GM18499 (cell line): ENCODE results near the gene PTPN14.

Experiments used
- ATAC-seq: cut with Tn5 transposase; IDR thresholded peaks from one replicate; pipeline ENCODE4 v1.9.1; 2021; ENCODE audit warnings: moderate number of reproducible peaks; ENCODE audit not compliant: insufficient read depth, unreplicated experiment

The PTPN14 gene

DNA sequence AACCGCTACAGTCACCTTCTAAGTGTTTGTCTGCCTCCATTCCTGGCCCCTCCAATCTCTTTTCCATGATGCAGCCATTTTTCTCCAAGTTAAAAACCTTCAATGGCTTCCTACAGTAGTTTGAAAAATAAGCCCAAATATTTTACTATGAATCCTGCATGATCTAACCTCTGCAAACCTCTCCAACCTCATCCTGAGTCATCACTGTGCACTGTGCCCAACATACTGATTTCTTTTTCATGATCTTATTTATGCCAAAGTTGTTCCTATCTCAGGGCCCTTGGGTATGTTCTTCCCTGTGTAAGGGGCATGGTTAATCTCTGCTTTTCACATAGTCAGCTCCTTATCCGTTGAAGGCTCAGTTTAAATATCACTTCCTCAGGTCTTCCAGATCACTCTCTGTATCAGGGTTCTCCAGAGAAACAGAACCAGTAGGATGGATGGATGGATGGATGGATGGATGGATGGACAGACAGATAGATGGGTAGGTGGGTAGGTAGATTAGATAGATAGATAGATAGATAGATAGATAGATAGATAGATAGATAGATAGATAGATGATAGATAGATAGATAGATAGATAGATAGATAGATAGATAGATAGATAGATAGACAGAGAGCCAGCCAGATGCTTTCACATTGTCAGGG, 18.1 kb upstream of the PTPN14 start:
- ATAC-seq = no peak

GRCh38 chr1:214568328-214568727, 16.9 kb upstream of the PTPN14 start:
- ATAC-seq = no peak

DNA sequence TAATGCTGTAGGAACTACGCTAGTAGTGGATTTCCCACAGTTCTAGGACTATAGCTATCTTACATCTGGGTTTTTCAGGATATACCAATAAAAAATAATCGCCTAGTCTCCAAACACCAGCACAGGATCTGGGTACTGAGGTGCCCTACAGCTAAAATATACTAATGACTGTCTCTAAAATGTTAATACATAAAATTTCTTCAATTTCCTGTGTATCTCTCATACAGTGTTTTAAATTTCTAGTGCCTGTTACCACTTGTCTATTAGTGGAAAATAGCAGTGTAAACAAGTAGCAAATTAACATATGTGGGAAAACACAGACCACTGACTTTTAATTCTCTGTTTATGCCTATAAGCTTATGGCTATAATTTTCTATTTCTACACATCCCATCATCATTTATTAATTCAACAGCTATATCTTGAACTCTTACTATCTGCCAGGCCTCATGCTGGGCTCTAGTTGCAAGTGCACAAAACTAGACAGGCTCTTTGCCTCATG, 16.1 kb upstream of the PTPN14 start:
- no peak for ATAC-seq

GRCh38 chr1:214566158-214567104, 15.0 kb upstream of the PTPN14 start:
- ATAC-seq = no peak

- ATAC-seq = no peak
These were observed 13.9 kb upstream of the PTPN14 start for GRCh38 chr1:214565310-214565709.

DNA sequence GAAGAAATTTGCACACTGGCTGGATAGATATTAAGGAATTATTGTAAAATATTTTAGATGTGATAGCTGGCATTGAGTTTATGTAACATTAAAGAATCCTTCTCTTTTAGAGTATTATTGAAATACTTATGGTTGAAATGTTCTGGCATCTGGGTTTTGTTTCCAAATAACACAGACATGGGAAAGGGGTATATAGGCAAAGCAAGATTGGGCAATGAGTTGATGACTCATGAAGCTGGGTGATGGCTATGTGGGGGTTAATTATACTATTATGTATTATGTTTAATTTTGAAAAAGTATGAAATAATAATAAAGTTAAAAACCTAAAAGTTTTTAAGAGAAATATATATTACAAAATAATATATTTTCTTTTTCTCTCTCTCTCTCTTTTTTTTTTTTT, 12.5 kb upstream of the PTPN14 start:
- no peak for ATAC-seq

- no peak for ATAC-seq
These were observed 6.7 kb upstream of the PTPN14 start for GRCh38 chr1:214557952-214558735.

DNA sequence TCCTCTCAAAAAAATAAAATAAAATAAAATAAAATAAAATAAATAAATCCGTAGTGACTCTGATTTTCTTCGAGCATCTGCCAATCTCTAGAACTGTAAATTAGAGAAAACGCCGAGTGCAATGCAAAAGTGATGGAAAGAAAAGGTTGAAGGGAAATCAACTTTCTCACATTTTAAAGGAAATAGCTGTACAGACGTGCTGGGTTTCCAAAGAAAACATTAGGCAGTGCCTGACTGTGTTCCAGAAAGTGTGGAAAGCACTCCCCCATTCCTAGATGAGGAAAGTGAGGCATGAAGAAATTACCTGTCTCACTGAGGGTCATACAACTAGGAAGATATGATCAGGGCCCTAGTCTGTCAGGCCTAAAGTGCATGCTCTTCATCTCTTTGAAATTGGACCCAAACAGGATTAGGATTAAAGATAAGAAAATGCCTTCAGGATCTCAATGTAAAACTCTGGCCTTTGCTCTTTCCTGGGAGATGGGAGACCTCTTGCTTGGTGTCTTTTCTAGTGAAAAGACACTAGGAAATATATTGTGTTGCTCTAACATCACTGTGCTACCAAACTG, 1.8 kb upstream of the PTPN14 start:
- ATAC-seq = no peak

DNA sequence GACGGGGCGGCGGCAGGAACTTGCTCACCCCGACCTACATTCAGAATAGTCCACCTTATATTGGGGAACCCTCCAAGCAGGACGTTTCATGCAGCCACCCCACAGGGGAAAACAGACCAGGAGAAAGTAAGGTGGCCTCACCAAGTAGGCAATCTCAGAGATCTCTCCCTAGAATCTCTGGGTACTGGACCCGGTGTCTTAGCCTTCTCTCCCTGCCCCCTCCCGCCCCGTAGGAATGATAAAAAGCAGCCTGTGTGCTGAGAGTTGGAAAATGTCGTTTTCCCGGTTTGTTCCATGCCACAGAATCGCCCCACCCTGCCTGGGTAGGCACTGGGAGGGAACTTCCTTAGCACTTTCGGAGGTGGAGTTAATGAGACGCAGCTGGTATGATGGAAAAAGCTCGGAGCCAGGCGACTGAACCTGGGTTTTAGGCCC, 789 bp upstream of the PTPN14 start:
- ATAC-seq = no peak

DNA sequence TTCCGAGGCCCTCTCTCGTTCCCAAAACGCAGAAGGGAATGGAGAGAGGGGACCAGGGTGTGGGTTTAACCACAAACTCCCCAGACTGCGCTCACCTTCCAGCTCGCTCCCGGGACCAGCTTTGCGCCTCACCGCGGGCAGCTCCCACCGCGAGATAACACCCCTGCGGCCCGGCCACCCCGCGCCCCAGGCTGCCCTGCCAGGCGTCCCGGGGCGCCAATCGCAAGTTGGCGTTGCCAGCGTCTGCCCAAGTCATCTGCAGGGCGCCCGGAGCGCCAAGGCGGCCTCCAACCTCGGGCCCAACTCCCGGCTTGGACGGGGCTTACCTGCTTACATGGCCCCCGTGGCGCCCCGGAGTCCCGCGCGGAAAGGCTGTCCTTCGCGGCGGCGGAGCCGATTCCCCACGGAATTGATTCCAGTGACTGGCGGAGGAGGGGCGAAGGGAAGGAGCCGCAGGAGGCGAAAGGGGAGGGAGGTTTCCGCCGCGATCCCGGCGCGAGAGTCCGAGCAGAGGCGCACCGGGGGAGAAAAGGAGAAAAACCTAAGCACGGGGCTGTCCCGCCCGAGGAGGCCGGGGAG, 456 bp downstream of the PTPN14 start:
- no peak for ATAC-seq

- no peak for ATAC-seq
These were observed 1.2 kb downstream of the PTPN14 start for GRCh38 chr1:214550013-214550856.

DNA sequence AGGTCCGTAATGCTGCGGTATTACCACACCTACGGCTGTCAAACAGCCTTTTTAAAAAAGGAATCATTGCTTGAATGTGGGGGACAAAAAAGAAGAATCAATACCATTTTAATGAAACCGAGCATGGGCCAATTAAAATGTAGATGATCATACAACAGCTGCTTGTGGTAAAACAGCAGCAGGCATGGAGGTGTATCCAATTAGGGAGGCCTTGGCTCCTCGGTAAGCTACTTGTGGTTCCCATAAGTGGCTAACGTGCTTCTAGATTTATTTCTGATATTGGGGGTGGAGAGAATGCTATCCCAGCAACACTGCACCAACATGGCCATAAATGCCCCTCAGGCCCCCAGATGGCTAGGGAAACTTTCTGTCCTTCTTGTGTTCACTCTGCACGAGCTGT, 1.8 kb downstream of the PTPN14 start:
- no peak for ATAC-seq

GRCh38 chr1:214548988-214549387, 2.4 kb downstream of the PTPN14 start:
- no peak for ATAC-seq

- ATAC-seq = no peak
These were observed 3.1 kb downstream of the PTPN14 start for GRCh38 chr1:214548271-214548670.

DNA sequence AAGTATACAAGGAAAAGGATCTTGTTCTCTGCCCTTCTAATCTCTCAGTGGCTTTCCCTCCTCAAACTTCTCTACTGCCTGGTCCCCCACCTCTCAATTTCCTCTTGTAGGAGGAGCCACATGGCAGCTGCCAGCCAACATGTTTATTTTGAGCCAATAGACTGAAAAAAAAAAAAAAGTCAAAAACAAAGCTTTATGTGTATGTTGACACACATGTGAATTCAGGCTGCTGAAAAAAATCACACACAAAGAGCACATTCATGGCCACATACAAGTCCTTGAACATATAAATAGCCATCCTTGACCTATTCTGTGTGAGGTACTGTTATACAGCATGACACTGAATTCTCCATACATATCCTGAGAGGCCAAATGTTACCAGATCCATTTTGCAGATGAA, 3.7 kb downstream of the PTPN14 start:
- no peak for ATAC-seq

DNA sequence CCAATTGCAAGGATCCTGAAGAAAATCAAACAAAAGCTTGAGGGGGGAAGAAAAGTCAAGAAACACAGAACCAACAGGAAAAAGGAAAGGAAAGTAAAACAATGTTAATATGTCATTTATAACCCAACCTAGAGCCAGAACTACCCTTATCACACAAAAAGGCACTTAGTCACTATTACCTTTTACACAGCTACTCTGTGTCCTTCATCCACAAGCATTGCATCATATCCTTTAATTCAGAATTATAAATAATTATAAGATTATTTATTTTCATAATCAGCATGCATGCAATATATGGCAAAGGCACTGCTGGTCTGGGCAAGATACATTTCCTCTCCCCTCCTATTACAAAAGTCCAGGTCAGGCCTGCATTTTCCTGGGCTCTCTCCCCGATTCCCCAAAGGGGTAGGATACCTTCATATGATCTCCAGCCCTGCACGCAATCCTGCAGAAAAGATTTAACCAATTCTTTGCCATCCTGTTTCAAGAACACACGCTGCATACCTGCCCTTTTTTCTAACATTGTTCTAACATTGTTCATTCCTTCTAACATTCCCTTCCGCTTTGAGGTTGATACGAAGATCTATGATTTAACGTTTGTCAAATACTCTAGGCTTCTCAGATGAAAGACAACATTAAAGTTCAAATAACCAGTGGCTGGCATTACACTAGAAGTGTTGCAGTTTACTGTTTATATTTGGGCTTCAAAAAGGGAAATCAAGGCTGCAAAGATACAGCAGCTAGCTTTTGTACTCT, 4.3 kb downstream of the PTPN14 start:
- ATAC-seq = no peak

DNA sequence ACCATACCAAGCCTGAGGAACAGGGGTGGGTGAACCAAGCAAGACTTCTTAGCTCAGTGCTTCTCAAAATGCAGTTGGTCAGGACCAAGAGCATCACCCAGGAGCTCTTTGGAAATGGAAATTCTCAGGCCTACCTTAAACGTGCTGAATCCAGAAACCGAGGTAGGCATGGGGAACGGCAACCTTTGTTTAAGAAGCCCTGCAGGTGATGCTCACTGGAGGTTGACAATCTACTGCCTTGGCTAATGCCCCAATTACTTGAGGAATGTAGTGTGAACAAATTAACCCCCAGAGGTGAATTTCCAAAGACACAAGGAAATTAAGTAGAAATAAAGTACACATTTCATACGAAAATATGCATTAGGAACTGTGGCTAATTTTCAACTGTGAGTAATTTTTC, 5.3 kb downstream of the PTPN14 start:
- no peak for ATAC-seq

GRCh38 chr1:214545293-214545692, 6.1 kb downstream of the PTPN14 start:
- no peak for ATAC-seq
